ENCODE measurements around the gene NSG1.

DNA sequence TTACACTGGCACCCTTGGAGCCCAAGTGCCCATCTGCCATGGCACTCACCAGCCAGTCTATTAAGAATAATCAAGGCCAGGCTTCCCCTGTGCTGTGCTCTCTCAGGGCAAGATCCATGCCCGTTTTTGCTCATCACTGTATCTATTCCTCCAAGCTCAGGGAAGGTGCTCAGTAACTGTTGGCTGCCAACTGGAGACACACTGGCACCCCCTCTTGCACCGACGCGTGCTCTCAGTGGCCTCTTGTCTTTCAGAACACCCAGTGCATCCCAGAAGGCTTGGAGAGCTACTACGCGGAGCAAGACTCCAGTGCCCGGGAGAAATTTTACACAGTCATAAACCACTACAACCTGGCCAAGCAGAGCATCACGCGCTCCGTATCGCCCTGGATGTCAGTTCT lies 30.1 kb downstream of the NSG1 start:
- TF ChIP-seq, protein P1, sequence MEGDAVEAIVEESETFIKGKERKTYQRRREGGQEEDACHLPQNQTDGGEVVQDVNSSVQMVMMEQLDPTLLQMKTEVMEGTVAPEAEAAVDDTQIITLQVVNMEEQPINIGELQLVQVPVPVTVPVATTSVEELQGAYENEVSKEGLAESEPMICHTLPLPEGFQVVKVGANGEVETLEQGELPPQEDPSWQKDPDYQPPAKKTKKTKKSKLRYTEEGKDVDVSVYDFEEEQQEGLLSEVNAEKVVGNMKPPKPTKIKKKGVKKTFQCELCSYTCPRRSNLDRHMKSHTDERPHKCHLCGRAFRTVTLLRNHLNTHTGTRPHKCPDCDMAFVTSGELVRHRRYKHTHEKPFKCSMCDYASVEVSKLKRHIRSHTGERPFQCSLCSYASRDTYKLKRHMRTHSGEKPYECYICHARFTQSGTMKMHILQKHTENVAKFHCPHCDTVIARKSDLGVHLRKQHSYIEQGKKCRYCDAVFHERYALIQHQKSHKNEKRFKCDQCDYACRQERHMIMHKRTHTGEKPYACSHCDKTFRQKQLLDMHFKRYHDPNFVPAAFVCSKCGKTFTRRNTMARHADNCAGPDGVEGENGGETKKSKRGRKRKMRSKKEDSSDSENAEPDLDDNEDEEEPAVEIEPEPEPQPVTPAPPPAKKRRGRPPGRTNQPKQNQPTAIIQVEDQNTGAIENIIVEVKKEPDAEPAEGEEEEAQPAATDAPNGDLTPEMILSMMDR (IDR thresholded peaks at IDR 0.05; ENCODE audit: extremely low read depth in 1 of 2, insufficient read depth in 1 of 2, low read depth in 1 of 2, low read length in 2 of 2), result no peak
- TF ChIP-seq POLR2AphosphoS5 (IDR thresholded peaks at IDR 0.05; ENCODE audit: insufficient read depth, low read depth, low read length), result no peak
- TF ChIP-seq EZH2 (IDR thresholded peaks at IDR 0.05; ENCODE audit: borderline replicate concordance, low read depth, low read length, severe bottlenecking), result no peak
- no peak for TF ChIP-seq POLR2A (IDR thresholded peaks at IDR 0.05; ENCODE audit: low read depth, low read length)
- TF ChIP-seq MYC (IDR thresholded peaks at IDR 0.05; ENCODE audit: low read depth, low read length), result no peak
- TF ChIP-seq, protein P2, sequence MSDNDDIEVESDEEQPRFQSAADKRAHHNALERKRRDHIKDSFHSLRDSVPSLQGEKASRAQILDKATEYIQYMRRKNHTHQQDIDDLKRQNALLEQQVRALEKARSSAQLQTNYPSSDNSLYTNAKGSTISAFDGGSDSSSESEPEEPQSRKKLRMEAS (IDR thresholded peaks at IDR 0.05; ENCODE audit: insufficient read depth, insufficient read length), result no peak
- TF ChIP-seq JUN (IDR thresholded peaks at IDR 0.05; ENCODE audit: borderline replicate concordance, insufficient read depth, insufficient read length, low read depth), result no peak
- no peak for TF ChIP-seq GATA2 (IDR thresholded peaks at IDR 0.05; ENCODE audit: insufficient read depth, insufficient read length, low read depth, low read length)

All from endothelial cell of umbilical vein (primary cell).